GM21381 (cell line): ENCODE data around the gene AFP.
"Not testable (repeated sequence)": the region's sequence is repeated elsewhere in the genome, so short reads cannot be mapped to it uniquely, and the experiment has no call there.

ENCODE experiments used
- ATAC-seq: cut with Tn5 transposase; IDR thresholded peaks from one replicate; pipeline ENCODE4 v1.9.1; 2021; ENCODE audit warnings: mild to moderate bottlenecking, moderate library complexity; ENCODE audit not compliant: unreplicated experiment

Gene AFP

DNA sequence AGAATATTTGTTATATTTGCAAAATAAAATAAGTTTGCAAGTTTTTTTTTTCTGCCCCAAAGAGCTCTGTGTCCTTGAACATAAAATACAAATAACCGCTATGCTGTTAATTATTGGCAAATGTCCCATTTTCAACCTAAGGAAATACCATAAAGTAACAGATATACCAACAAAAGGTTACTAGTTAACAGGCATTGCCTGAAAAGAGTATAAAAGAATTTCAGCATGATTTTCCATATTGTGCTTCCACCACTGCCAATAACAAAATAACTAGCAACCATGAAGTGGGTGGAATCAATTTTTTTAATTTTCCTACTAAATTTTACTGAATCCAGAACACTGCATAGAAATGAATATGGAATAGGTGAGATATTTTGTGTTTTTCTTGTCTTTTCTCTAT lies at the start of gene AFP:
AFP (plus strand) TSS at position 238 of the 400 bp plus-strand sequence; CDS start at position 280, 42 bp downstream.
- no peak for ATAC-seq

DNA sequence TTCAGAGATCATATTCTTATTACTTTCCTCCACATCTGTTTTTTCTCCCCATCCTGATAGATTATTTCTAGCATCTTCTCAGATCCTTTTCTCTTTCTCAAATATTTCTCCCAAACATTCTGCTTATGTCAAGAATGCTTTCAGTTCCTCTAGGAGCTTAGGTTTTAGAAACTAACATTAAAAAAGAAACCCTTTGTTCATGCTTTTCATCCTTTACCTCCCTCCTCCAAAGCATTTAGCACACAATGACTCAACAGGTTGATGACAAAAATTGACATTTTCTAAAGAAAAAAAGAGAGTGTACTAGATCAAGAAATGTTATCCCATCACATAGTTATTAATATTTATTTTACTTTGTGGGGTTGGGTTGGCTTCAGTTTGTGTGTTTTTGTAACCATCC lies 48.5 kb upstream of the AFP start:
- no peak for ATAC-seq

DNA sequence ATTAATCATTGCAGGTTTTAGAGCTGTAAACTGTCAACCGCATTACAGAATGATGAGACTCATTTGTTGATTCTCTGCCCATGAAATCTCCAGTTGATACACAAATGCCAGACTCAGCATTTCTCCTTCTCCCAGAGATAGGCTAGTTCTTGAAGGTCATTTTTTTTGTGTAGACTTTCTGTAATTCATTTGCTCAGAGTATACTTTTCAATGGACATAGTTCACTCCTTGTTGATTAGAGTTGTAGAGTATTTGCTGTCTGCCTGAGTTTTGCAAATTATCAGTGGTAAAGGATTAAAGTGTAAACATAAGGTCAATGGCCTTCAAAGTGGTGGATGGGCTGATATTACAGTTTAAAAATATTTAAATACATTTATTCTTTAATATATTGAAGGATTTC lies 47.1 kb upstream of the AFP start:
- no peak for ATAC-seq

DNA sequence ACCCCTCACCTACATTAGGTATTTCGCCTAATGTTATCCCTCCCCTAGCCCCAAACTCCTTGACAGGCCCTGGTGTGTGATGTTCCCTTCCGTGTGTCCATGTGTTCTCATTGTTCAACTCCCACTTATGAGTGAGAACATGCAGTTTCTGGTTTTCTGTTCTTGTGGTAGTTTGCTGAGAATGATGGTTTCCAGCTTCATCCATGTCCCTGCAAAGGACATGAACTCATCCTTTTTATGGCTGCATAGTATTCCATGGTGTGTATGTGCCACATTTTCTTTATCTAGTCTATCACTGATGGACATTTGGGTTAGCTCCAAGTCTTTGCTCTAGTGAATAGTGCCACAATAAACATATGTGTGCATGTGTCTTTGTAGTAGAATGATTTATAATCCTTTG lies 46.4 kb upstream of the AFP start:
- ATAC-seq, result not testable (repeated sequence)

DNA sequence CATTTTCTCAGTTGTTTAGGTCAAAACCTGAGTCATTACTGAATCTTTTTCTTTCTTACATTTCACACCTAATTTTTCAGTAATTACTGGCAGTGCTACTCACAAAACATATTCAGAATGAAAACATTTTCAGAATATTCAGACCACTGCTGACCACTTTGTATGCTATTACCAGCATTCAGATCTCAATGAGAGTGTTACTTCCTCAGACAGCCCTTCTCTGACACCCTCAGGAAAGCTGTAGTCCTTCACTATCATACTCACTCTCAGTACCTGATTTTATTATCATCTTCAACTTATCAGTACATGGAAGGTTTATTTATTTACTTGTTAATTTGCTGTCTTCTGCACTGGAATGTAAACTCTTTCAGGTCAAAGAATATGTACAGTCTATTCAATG lies 44.2 kb upstream of the AFP start:
- ATAC-seq, result no peak

DNA sequence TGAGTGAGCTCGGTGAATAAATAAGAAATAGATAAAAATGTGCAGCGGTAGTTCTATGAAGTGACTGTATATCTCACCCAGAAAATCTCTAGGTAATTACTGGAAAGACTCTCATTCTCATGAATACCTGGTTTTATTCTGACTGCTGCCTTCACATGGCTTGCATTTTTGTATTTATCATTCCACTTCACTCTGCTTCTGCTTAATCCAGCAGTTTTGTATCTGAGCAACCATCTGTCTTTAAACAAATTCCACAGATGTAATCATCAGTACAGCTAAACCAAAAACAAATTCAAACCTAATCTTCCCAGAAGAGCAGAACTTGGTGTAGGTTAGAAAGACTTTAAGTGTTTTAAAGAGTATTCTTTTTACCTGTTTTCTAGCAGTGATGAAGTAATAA lies 43.1 kb upstream of the AFP start:
- ATAC-seq, result no peak

DNA sequence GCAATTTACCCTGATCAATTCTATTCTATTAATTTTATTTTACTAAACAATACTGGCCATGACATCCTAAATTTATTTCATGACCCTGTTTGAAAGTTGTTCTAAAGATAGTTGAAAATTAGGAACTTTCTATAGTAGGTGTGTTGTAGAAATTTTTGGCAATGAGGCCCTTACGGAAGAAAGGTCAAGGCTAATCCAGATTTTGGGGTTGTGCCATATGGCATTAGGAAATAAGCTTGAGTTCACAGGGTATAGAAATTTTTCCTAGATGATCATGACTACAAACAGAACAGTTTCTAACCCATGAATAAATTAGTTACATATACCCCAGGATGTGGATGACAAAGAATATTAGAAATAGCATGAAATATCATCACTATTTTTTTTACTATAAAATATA lies 39.7 kb upstream of the AFP start:
- ATAC-seq, result no peak

DNA sequence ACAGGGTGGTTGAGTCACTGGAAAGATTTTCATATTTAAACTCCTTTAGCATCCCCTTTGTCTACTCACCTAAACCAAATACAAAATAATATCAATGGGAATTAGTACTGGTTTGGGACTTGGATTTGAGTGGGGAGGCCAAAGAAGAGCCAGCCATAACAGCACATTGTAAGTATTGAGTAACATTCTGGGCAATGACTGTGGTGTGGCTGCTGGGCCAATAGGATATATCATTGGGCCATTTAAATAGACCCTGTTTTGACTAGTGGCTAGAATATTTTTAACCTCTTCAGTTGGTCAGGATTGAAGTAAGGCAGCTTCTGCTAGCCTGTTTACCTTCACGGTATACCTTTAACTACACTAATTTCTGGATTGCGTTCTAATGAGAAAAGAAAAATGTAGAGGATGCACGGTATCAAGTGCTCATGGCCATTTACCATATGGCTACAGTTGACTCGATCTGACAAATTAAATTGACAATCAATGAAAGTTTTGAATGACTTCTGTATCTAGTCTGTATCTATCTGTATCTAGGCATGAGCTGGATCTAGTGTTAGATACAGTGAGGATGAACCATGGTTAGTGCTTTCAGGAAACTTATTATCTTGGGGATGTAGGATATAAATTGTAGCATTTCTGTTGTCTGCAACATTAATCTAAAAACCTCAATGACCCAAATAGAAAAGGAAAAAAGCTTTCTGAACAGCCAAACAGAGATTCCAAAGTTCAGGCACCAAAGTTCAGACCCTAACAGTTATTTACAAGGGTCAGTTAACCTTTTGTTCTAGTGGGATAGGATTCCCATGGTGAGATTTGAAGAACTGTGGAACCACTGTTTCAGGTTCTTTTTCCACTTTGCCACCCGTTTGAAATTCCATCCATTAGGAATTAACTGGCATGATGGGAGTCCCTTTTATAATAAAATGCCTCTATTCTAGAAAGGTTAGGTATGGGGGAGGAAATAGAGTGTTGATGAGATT lies 38.7 kb upstream of the AFP start:
- ATAC-seq, result no peak

DNA sequence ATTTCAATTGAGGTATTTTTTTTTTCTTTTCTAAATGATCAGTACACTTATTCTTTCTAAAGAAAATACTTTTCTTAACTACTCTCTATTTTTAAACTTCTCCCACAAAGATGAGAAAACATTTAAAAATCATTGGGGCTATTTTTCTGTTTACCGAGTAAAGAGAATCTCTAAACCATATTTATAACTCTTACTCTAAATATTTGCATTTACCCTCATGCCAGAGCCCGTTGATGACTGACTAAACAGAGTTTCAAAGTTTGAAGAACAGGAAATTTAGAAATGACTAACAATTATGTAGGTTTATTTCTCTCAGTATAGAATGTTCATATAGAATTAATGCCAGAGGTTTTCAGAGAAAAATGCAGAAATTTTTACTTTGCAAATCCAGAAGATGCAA lies 34.6 kb upstream of the AFP start:
- no peak for ATAC-seq

DNA sequence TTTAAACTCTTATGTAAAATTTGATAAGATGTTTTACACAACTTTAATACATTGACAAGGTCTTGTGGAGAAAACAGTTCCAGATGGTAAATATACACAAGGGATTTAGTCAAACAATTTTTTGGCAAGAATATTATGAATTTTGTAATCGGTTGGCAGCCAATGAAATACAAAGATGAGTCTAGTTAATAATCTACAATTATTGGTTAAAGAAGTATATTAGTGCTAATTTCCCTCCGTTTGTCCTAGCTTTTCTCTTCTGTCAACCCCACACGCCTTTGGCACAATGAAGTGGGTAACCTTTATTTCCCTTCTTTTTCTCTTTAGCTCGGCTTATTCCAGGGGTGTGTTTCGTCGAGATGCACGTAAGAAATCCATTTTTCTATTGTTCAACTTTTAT lies 32.0 kb upstream of the AFP start, which contains the start of gene ALB:
ALB (plus strand) TSS at position 246 of the 400 bp plus-strand sequence; CDS start at position 287, 41 bp downstream.
- no peak for ATAC-seq

DNA sequence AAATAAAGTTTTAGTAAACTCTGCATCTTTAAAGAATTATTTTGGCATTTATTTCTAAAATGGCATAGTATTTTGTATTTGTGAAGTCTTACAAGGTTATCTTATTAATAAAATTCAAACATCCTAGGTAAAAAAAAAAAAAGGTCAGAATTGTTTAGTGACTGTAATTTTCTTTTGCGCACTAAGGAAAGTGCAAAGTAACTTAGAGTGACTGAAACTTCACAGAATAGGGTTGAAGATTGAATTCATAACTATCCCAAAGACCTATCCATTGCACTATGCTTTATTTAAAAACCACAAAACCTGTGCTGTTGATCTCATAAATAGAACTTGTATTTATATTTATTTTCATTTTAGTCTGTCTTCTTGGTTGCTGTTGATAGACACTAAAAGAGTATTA lies 31.6 kb upstream of the AFP start:
- ATAC-seq, result no peak

DNA sequence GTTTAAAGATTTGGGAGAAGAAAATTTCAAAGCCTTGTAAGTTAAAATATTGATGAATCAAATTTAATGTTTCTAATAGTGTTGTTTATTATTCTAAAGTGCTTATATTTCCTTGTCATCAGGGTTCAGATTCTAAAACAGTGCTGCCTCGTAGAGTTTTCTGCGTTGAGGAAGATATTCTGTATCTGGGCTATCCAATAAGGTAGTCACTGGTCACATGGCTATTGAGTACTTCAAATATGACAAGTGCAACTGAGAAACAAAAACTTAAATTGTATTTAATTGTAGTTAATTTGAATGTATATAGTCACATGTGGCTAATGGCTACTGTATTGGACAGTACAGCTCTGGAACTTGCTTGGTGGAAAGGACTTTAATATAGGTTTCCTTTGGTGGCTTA lies 30.9 kb upstream of the AFP start:
- no peak for ATAC-seq

DNA sequence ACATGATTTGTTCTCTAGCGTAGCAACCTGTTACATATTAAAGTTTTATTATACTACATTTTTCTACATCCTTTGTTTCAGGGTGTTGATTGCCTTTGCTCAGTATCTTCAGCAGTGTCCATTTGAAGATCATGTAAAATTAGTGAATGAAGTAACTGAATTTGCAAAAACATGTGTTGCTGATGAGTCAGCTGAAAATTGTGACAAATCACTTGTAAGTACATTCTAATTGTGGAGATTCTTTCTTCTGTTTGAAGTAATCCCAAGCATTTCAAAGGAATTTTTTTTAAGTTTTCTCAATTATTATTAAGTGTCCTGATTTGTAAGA lies 29.5 kb upstream of the AFP start:
- no peak for ATAC-seq

DNA sequence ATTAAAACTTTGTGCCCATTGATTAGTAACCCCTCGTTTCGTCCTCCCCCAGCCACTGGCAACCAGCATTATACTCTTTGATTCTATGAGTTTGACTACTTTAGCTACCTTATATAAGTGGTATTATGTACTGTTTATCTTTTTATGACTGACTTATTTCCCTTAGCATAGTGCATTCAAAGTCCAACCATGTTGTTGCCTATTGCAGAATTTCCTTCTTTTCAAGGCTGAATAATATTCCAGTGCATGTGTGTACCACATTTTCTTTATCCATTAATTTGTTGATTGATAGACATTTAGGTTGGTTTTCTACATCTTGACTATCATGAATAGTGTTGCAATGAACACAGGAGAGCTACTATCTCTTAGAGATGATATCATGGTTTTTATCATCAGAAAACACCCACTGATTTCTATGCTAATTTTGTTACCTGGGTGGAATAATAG lies 28.8 kb upstream of the AFP start:
- no peak for ATAC-seq

DNA sequence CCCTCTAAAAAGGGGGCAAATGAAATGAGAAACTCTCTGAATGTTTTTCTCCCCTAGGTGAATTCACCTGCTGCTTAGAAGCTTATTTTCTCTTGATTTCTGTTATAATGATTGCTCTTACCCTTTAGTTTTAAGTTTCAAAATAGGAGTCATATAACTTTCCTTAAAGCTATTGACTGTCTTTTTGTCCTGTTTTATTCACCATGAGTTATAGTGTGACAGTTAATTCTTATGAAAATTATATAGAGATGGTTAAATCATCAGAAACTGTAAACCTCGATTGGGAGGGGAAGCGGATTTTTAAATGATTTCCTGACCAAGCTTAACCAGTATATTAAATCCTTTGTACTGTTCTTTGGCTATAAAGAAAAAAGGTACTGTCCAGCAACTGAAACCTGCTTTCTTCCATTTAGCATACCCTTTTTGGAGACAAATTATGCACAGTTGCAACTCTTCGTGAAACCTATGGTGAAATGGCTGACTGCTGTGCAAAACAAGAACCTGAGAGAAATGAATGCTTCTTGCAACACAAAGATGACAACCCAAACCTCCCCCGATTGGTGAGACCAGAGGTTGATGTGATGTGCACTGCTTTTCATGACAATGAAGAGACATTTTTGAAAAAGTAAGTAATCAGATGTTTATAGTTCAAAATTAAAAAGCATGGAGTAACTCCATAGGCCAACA lies 27.7 kb upstream of the AFP start:
- ATAC-seq, result no peak

DNA sequence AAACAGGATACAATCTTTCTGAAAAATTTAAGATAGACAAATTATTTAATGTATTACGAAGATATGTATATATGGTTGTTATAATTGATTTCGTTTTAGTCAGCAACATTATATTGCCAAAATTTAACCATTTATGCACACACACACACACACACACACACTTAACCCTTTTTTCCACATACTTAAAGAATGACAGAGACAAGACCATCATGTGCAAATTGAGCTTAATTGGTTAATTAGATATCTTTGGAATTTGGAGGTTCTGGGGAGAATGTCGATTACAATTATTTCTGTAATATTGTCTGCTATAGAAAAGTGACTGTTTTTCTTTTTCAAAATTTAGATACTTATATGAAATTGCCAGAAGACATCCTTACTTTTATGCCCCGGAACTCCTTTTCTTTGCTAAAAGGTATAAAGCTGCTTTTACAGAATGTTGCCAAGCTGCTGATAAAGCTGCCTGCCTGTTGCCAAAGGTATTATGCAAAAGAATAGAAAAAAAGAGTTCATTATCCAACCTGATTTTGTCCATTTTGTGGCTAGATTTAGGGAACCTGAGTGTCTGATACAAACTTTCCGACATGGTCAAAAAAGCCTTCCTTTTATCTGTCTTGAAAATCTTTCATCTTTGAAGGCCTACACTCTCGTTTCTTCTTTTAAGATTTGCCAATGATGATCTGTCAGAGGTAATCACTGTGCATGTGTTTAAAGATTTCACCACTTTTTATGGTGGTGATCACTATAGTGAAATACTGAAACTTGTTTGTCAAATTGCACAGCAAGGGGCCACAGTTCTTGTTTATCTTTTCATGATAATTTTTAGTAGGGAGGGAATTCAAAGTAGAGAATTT lies 26.8 kb upstream of the AFP start:
- ATAC-seq, result no peak

DNA sequence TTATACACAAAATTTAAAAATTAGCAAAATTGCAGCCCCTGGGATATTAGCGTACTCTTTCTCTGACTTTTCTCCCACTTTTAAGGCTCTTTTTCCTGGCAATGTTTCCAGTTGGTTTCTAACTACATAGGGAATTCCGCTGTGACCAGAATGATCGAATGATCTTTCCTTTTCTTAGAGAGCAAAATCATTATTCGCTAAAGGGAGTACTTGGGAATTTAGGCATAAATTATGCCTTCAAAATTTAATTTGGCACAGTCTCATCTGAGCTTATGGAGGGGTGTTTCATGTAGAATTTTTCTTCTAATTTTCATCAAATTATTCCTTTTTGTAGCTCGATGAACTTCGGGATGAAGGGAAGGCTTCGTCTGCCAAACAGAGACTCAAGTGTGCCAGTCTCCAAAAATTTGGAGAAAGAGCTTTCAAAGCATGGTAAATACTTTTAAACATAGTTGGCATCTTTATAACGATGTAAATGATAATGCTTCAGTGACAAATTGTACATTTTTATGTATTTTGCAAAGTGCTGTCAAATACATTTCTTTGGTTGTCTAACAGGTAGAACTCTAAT lies 26.0 kb upstream of the AFP start:
- no peak for ATAC-seq

DNA sequence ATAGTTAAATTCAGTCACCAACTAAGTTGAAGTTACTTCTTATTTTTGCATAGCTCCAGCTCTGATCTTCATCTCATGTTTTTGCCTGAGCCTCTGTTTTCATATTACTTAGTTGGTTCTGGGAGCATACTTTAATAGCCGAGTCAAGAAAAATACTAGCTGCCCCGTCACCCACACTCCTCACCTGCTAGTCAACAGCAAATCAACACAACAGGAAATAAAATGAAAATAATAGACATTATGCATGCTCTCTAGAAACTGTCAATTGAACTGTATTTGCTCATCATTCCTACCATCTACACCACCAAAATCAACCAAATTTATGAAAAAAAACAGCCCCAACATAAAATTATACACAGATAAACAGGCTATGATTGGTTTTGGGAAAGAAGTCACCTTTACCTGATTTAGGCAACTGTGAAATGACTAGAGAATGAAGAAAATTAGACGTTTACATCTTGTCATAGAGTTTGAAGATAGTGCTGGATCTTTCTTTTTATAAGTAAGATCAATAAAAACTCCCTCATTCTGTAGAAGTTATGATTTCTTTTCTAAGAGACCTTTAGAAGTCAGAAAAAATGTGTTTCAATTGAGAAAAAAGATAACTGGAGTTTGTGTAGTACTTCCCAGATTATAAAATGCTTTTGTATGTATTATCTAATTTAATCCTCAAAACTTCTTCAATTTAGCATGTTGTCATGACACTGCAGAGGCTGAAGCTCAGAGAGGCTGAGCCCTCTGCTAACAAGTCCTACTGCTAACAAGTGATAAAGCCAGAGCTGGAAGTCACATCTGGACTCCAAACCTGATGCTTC lies 24.9 kb upstream of the AFP start:
- ATAC-seq, result no peak

DNA sequence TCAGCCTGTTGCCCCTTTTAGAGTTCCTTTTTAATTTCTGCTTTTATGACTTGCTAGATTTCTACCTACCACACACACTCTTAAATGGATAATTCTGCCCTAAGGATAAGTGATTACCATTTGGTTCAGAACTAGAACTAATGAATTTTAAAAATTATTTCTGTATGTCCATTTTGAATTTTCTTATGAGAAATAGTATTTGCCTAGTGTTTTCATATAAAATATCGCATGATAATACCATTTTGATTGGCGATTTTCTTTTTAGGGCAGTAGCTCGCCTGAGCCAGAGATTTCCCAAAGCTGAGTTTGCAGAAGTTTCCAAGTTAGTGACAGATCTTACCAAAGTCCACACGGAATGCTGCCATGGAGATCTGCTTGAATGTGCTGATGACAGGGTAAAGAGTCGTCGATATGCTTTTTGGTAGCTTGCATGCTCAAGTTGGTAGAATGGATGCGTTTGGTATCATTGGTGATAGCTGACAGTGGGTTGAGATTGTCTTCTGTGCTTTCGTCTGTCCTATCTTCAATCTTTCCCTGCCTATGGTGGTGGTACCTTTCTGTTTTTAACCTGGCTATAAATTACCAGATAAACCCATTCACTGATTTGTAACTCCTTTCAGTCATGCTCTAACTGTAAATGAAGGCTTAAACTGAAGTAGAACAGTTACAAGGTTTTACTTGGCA lies 24.1 kb upstream of the AFP start:
- ATAC-seq, result no peak
